ENCODE data around the gene ERCC4.
A peak's percentile ranks its signal among the peaks of the same experiment; 100 is the strongest.
"Not testable (repeated sequence)": the region's sequence is repeated elsewhere in the genome, so short reads cannot be mapped to it uniquely, and the experiment has no call there.

Gene ERCC4

GRCh38 chr16:13919683-13920509 is at the start of gene ERCC4:
Gene ERCC4 (plus strand): TSS chr16:13920154. CDS start chr16:13920166, 12 bp downstream.
- Histone ChIP-seq H3K9ac (ENCODE audit: low read depth, low read length) (peak within 1 kb of the TSS; percentile 79), H3K4me1 (ENCODE audit: control insufficient read depth, insufficient read depth, low read length) (peaks cover 2% of the 10 kb centered on the region), H3K4me3 (ENCODE audit: low read depth, low read length) (peak within 1 kb of the TSS; percentile 95), H3K9me3 (ENCODE audit: control insufficient read depth, insufficient read depth, low read length) (no peaks in the 10 kb centered on the region), H3K36me3 (ENCODE audit: control insufficient read depth, insufficient read depth, low read length) (no peaks in the 10 kb centered on the region), H3K27me3 (ENCODE audit: control insufficient read depth, insufficient read depth, low read length) (no peaks in the 10 kb centered on the region)

- Histone ChIP-seq H3K9me3 (ENCODE audit: control insufficient read depth, insufficient read depth, low read length) (no peaks in the 10 kb centered on the region), H3K4me1 (ENCODE audit: control insufficient read depth, insufficient read depth, low read length) (no peaks in the 10 kb centered on the region), H3K4me3 (ENCODE audit: low read depth, low read length) (no peak overlapping the region), H3K27me3 (ENCODE audit: control insufficient read depth, insufficient read depth, low read length) (no peaks in the 10 kb centered on the region), H3K9ac (ENCODE audit: low read depth, low read length) (no peak overlapping the region), H3K36me3 (ENCODE audit: control insufficient read depth, insufficient read depth, low read length) (peaks cover 3% of the 10 kb centered on the region)
Observed at GRCh38 chr16:13873835-13874438, 46.0 kb upstream of the ERCC4 start.

- H3K4me1 ChIP-seq (ENCODE audit: control insufficient read depth, insufficient read depth, low read length): no peaks in the 10 kb centered on the region
- no peaks in the 10 kb centered on the region for H3K27me3 ChIP-seq (ENCODE audit: control insufficient read depth, insufficient read depth, low read length)
- peaks cover 3% of the 10 kb centered on the region for H3K36me3 ChIP-seq (ENCODE audit: control insufficient read depth, insufficient read depth, low read length)
- H3K9me3 ChIP-seq (ENCODE audit: control insufficient read depth, insufficient read depth, low read length): no peaks in the 10 kb centered on the region
- no peak overlapping the region for H3K4me3 ChIP-seq (ENCODE audit: low read depth, low read length)
- H3K9ac ChIP-seq (ENCODE audit: low read depth, low read length): no peak overlapping the region
Observed at GRCh38 chr16:13875614-13876284, 44.2 kb upstream of the ERCC4 start.

GRCh38 chr16:13883276-13883675 is 36.7 kb upstream of the ERCC4 start:
- no peaks in the 10 kb centered on the region for H3K9me3 ChIP-seq (ENCODE audit: control insufficient read depth, insufficient read depth, low read length)
- H3K36me3 ChIP-seq (ENCODE audit: control insufficient read depth, insufficient read depth, low read length): no peaks in the 10 kb centered on the region
- H3K4me3 ChIP-seq (ENCODE audit: low read depth, low read length): no peak overlapping the region
- H3K4me1 ChIP-seq (ENCODE audit: control insufficient read depth, insufficient read depth, low read length): no peaks in the 10 kb centered on the region
- H3K27me3 ChIP-seq (ENCODE audit: control insufficient read depth, insufficient read depth, low read length): no peaks in the 10 kb centered on the region
- H3K9ac ChIP-seq (ENCODE audit: low read depth, low read length): no peak overlapping the region

GRCh38 chr16:13883881-13884280 is 36.1 kb upstream of the ERCC4 start:
- no peaks in the 10 kb centered on the region for H3K36me3 ChIP-seq (ENCODE audit: control insufficient read depth, insufficient read depth, low read length)
- H3K9me3 ChIP-seq (ENCODE audit: control insufficient read depth, insufficient read depth, low read length): no peaks in the 10 kb centered on the region
- no peak overlapping the region for H3K4me3 ChIP-seq (ENCODE audit: low read depth, low read length)
- H3K4me1 ChIP-seq (ENCODE audit: control insufficient read depth, insufficient read depth, low read length): no peaks in the 10 kb centered on the region
- H3K27me3 ChIP-seq (ENCODE audit: control insufficient read depth, insufficient read depth, low read length): no peaks in the 10 kb centered on the region
- H3K9ac ChIP-seq (ENCODE audit: low read depth, low read length): no peak overlapping the region

GRCh38 chr16:13885700-13886099 is 34.3 kb upstream of the ERCC4 start:
- Histone ChIP-seq H3K4me1 (ENCODE audit: control insufficient read depth, insufficient read depth, low read length) (no peaks in the 10 kb centered on the region), H3K27me3 (ENCODE audit: control insufficient read depth, insufficient read depth, low read length) (no peaks in the 10 kb centered on the region), H3K36me3 (ENCODE audit: control insufficient read depth, insufficient read depth, low read length) (no peaks in the 10 kb centered on the region), H3K9ac (ENCODE audit: low read depth, low read length) (no peak overlapping the region), H3K9me3 (ENCODE audit: control insufficient read depth, insufficient read depth, low read length) (no peaks in the 10 kb centered on the region), H3K4me3 (ENCODE audit: low read depth, low read length) (no peak overlapping the region)

- Histone ChIP-seq H3K9me3 (ENCODE audit: control insufficient read depth, insufficient read depth, low read length) (no peaks in the 10 kb centered on the region), H3K4me1 (ENCODE audit: control insufficient read depth, insufficient read depth, low read length) (no peaks in the 10 kb centered on the region), H3K27me3 (ENCODE audit: control insufficient read depth, insufficient read depth, low read length) (no peaks in the 10 kb centered on the region), H3K4me3 (ENCODE audit: low read depth, low read length) (no peak overlapping the region), H3K9ac (ENCODE audit: low read depth, low read length) (no peak overlapping the region), H3K36me3 (ENCODE audit: control insufficient read depth, insufficient read depth, low read length) (no peaks in the 10 kb centered on the region)
Observed at GRCh38 chr16:13886608-13887007, 33.3 kb upstream of the ERCC4 start.

- not testable (repeated sequence) for H3K9me3 ChIP-seq (ENCODE audit: control insufficient read depth, insufficient read depth, low read length); H3K9ac ChIP-seq (ENCODE audit: low read depth, low read length); H3K27me3 ChIP-seq (ENCODE audit: control insufficient read depth, insufficient read depth, low read length); H3K36me3 ChIP-seq (ENCODE audit: control insufficient read depth, insufficient read depth, low read length); H3K4me1 ChIP-seq (ENCODE audit: control insufficient read depth, insufficient read depth, low read length); H3K4me3 ChIP-seq (ENCODE audit: low read depth, low read length)
Observed at GRCh38 chr16:13889323-13889722, 30.6 kb upstream of the ERCC4 start.

GRCh38 chr16:13892301-13892700 is 27.7 kb upstream of the ERCC4 start:
- no peak overlapping the region for H3K9ac ChIP-seq (ENCODE audit: low read depth, low read length)

GRCh38 chr16:13895516-13895915 is 24.4 kb upstream of the ERCC4 start:
- Histone ChIP-seq H3K36me3 (ENCODE audit: control insufficient read depth, insufficient read depth, low read length) (no peaks in the 10 kb centered on the region), H3K4me3 (ENCODE audit: low read depth, low read length) (no peak overlapping the region), H3K9me3 (ENCODE audit: control insufficient read depth, insufficient read depth, low read length) (no peaks in the 10 kb centered on the region), H3K9ac (ENCODE audit: low read depth, low read length) (no peak overlapping the region), H3K27me3 (ENCODE audit: control insufficient read depth, insufficient read depth, low read length) (no peaks in the 10 kb centered on the region), H3K4me1 (ENCODE audit: control insufficient read depth, insufficient read depth, low read length) (no peaks in the 10 kb centered on the region)

More at GRCh38 chr16:13892301-13892700, 27.7 kb upstream of the ERCC4 start:
- no peaks in the 10 kb centered on the region for H3K4me1 ChIP-seq (ENCODE audit: control insufficient read depth, insufficient read depth, low read length)
- no peaks in the 10 kb centered on the region for H3K9me3 ChIP-seq (ENCODE audit: control insufficient read depth, insufficient read depth, low read length)
- H3K4me3 ChIP-seq (ENCODE audit: low read depth, low read length): no peak overlapping the region
- no peaks in the 10 kb centered on the region for H3K36me3 ChIP-seq (ENCODE audit: control insufficient read depth, insufficient read depth, low read length)
- H3K27me3 ChIP-seq (ENCODE audit: control insufficient read depth, insufficient read depth, low read length): no peaks in the 10 kb centered on the region

- no peaks in the 10 kb centered on the region for H3K36me3 ChIP-seq (ENCODE audit: control insufficient read depth, insufficient read depth, low read length)
- no peaks in the 10 kb centered on the region for H3K27me3 ChIP-seq (ENCODE audit: control insufficient read depth, insufficient read depth, low read length)
- H3K4me1 ChIP-seq (ENCODE audit: control insufficient read depth, insufficient read depth, low read length): no peaks in the 10 kb centered on the region
- H3K9me3 ChIP-seq (ENCODE audit: control insufficient read depth, insufficient read depth, low read length): no peaks in the 10 kb centered on the region
- no peak overlapping the region for H3K9ac ChIP-seq (ENCODE audit: low read depth, low read length)
- H3K4me3 ChIP-seq (ENCODE audit: low read depth, low read length): no peak overlapping the region
Observed at GRCh38 chr16:13896543-13897182, 23.3 kb upstream of the ERCC4 start.

Data from iPS-15b (cell line).